HG03103 (cell line): Measurements from ENCODE around the gene GALNT18.

Source experiments
- ATAC-seq: cut with Tn5 transposase; IDR thresholded peaks from one replicate; pipeline ENCODE4 v1.9.1; 2021; ENCODE audit warnings: low read depth; ENCODE audit not compliant: unreplicated experiment

GALNT18 gene

DNA sequence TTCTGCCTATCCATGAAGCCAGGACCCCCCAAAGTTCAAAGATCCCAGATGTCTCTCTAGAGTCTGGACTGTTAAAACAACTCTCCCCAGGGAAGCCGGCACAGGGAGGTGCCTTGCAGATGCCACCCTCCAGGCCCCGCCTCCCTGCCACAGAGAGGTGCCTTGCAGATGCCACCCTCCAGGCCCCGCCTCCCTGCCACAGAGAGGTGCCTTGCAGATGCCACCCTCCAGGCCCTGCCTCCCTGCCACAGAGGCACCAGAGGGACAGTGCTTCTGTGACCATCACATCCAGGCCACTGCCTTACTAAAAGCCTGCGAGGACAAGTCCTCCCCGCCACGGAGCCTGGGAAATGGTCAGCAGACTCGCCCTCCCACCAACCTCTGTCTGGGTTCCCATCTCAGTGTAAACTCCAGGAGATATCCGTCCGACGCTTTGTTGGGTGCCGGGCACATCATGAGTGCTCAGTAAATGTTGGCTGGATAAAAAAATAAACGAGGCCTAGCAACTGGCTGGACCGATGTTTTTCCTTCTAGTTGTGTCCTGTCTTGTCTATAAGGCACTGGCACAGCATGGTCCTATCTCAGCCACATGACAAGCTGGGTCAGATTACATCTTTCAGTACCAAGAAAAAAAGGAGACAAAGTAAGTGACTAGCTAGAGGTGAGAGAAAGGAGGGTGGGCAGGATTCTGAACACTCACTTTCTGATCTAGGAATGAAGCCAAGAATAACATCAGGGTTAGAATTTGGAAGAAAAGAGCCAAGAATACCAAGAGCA, 177.6 kb downstream of the GALNT18 start:
- no peak for ATAC-seq

- no peak for ATAC-seq
These were observed 179.0 kb downstream of the GALNT18 start for GRCh38 chr11:11442791-11443190.

DNA sequence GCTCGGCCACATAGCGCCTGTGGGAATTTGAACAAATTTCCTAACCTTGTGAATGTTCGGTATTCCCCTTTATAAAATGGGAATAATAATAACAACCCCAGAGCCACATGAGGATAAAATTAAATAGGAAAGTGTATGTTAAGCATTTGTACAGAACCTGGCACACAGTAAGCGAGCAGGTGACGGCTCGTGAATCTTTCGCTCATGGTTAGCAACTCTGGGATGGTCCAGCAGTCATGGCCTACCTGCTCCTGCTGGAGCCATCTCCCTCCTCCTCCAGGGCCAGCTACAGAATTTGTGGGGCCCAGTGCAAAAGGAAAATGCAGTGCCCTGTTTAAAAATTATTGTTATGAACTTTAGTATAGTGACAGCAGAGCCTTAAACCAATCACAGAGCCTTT, 180.3 kb downstream of the GALNT18 start:
- ATAC-seq, result no peak

DNA sequence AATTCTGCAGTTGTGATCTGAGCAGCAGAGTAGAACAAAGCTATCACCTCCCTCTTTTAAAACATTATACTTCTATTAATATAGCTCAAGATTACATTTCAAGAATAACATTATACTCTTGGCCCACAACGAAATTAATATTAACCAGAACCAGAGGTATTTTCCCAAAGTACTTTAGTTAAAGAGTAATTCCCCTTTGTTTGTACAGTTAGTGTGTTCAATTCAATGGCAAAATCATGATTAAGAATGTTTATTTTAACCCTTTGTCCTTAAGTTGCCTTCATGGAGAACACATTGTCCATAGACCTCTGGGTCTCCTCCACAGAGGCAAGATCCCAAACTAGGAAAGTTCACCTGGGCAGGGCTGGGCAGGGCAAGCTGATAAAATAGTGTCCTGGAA, 180.7 kb downstream of the GALNT18 start:
- ATAC-seq, result no peak

DNA sequence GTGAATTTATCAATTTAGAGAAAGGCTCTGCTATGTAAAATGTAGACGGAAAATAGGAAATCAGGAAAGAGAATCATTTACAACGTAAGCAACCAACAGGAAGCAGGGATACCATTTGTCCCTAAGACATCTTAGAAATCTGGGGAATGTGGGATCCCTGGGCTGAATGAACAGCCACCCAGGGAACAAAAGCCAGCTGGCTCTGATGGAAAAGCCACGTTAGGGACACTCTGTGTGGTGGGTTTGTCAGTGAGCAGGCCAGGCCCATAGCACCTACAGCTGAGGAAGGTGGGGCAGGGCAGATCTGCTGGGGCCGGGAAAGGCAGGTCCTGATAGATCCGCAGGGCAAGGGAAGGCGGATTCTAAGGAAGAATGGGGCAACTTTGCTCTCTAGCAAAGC, 181.7 kb downstream of the GALNT18 start:
- no peak for ATAC-seq

DNA sequence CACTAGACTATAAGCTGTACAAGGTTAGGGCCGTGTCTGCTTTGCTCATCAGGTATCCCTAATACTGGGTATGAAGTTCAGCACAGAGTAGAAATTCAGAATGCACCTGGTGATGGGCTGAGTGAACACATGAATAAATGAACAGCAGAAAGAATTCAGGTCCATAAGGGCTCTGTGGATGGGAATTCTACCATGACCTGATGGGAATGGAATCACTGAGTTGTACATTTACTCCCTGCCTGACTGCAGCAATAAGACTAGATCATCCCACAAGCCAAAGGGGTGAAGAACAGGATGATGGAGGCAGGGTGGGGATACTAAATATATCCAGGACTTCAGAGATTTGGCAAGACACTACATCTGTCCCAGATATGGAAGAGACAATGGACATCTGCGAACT, 182.2 kb downstream of the GALNT18 start:
- no peak for ATAC-seq

GRCh38 chr11:11436715-11437313, 185.0 kb downstream of the GALNT18 start:
- ATAC-seq, result no peak

DNA sequence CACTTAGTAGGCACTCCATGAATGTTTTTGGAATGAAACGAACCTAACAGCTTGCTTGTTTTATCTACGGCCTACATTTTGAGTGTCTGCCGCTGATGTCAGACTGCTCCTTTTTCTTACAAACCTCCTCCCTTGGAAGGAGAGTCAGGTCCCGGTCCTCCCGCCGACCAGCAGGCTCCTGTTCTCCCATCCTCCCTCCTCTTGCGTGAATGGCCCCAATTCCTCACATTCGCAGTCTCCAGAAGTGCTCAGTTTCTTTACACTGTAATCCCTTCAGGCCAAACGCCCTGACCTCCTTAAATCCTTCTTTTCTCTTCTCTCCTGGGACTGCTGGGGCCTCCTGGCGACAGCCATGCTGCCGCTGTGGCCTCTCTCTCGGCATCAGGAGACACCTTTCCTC, 186.2 kb downstream of the GALNT18 start:
- no peak for ATAC-seq

DNA sequence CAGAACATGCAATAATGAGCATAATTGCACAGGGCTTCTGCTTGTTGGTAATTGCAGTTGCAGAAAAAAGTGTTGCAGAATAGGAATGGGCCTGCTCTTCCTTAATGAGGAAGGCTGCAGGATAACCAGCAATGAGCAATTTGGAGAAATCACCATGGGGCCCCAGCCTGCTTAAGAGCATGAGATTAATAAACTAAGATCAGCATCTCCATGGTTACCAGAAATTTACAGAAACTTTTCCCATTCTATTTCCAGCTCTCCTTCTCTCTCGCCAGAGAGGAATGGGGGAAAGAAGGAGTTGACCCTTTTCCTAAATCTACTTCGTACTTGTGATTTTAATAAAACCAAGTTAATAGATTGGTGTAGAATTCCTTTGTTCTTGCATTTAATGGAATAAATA, 187.8 kb downstream of the GALNT18 start:
- ATAC-seq, result no peak

DNA sequence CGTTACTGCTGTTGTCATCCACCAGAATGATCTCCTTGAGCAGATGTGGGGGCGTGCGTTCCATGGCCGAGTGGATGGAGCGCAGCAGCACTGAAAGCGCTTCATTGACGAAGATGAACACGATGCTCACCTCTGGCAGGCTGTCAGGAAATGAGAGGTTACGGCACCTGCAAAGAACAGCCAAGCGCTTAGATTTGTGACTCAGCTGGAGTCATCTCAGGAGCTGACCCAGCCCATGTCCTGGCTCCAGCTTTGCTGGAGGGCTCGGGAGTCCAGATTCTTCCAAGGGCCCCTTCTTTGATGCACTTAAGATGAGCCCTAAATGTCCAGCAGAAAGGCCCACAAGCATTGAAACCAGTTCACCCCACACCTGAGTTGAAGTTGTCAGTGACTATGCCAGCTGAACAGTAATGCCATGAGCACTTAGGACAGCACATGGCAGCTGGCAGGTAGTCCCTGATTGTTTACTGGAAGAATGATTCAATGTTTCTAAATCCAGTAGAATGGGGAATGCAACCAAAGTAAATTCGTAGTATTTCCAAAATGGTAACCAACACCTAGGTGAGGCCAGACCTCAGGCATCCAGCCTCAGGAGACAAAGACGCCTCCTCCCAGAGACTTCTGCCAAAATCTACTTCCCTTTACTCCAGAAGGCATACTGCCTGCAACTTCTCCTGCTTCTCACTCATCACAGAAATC, 189.0 kb downstream of the GALNT18 start:
- ATAC-seq, result no peak

DNA sequence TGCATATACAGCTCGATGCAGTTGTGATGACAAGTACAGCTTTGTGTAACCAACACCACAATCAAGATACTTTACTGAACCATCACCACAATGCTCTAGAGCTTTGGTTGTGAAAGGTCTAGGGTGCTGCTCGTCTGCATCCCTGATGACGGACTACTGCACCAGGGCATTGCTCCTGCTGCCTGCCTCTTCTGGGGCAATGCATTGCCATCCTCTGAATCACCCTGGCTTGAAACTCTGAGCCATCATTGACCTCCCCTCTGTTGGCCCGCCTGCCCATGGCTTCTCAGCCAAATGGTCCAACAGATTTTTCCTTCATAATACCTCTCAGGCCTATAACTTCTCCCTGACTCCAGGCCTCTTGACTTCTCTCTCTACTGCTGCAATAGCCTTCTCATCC, 191.4 kb downstream of the GALNT18 start:
- ATAC-seq, result no peak

- ATAC-seq, result no peak
These were observed 193.1 kb downstream of the GALNT18 start for GRCh38 chr11:11428714-11429113.

- ATAC-seq, result no peak
These were observed 194.3 kb downstream of the GALNT18 start for GRCh38 chr11:11427542-11427941.

DNA sequence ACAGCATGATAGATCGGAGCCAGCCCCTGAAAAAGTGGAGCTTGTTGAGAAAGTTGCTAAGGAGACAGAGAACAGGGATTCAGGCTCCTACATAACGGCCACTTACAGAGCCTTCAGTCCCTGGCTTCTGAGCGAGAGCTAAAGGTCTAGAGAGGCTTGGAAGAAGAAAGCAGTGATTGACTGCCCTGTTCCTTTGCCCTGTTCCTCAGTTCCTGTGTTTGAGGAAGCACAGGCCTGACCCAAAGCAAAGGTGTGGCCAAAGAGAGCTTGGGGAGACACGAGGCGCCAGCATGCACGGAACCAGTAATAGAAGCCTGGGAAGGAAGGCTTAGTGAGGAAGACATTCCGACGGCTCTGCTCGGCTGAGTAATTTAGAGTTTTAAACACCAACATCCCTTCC, 194.7 kb downstream of the GALNT18 start:
- ATAC-seq, result no peak

GRCh38 chr11:11426226-11426952, 195.4 kb downstream of the GALNT18 start:
- no peak for ATAC-seq

GRCh38 chr11:11425806-11426205, 196.0 kb downstream of the GALNT18 start:
- ATAC-seq, result no peak

DNA sequence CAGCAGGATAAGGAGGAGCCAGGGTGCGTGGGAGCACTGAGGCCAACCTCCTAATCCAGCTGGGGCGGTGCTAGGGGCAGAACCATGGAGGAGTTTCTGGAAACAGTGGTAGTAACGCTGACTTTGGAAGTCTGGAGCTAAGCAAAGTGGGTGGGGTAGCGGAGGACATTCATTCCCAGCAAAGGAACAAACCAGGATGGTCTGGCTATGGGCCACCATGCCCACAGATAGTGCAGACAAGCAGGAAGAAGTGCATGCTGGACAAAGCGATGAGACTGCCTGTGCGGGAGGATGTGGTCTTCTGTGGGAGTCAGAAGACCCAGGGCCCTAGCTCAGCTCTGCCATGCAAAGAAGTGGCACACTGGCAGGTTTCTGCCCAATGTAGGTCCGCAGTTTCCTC, 197.1 kb downstream of the GALNT18 start:
- ATAC-seq, result no peak

DNA sequence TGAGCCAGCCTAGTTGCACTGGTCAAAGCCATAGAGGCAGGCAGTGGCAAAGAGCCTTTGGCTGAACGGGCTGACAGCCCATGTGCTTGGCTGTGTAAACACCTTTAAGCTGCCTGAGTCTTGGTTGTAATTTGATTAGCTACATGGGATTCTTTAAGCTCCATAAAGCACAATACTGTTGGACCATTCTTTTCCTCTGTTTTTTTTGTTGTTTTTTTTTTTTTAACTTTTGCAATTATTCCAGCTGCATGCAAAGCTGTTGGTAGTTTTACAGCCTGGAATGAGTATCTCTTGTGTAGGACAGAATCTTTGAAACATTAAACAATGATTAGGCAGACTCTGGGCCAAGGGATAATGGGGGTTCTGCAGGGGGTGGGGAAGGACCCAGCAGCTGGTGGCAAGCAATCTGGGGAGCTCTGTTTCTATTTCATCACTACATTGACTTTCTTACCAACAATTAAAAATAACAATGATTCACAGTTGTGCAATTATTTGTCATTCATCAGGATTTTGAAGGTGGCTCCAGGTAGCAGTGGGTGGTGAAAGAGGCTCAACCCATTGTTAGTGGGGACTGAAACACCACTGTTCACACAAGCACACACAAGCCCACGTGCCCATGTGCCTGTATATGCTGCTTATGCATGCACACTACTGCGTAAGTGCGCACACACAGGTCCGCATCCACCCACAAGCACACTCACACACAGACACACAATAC, 199.2 kb downstream of the GALNT18 start:
- ATAC-seq, result no peak

DNA sequence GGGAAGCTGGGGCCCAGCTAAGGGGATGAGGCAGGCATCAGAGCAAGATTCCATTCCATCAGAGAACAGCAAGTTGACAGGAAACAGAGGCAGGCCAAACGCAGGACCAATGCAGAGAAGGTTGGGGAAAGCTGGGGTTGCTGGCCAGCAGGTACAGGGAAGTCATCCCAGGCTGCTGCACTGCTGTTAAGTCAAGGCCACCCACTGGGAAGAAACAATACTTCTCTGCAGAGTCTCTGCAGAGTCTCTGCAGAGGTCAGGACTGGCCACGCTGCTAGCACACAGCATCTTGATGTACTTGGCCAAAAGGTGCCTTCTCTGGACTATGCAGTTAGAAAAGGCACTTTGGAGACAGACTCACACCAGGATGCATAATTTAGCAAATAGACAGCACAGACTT, 200.3 kb downstream of the GALNT18 start:
- ATAC-seq, result no peak

- ATAC-seq, result no peak
These were observed 200.9 kb downstream of the GALNT18 start for GRCh38 chr11:11420899-11421285.
